GM12891 (cell line): ENCODE results near the gene LOC128125822.

Experiments used
- POLR2A ChIP-seq: IDR thresholded peaks from 2 replicates; pipeline ENCODE4 v1.6.1; 2011; ENCODE audit warnings: low read depth, low read length, control low read depth
- POLR2AphosphoS5 ChIP-seq: IDR thresholded peaks from 2 replicates; pipeline ENCODE4 v1.6.1; 2011; ENCODE audit warnings: low read depth, low read length, control low read depth

DNA sequence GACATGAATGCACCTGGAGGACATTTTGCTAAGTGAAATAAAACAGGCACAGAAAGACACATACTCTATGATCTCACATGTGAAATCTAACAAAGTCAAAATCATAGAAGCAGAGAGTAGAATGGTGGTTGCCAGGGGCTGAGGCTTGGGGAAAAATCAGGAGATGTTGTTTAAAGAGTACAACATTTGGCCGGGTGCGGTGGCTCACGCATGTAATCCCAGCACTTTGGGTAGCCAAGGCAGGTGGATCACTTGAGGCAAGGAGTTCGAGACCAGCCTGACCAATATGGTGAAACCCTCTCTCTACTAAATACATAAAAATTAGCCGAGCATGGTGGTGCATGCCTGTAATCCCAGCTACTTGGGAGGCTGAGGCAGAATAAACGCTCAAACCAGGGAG lies 26.0 kb upstream of the LOC128125822 start:
- TF ChIP-seq POLR2AphosphoS5, result no peak
- TF ChIP-seq POLR2A, result no peak
